A549 (cell line): Measurements from ENCODE around the gene ADAD2. TPM values are rescaled to one million over a fixed set of nuclear protein-coding genes. Genes with fewer than 3 reads are reported as not detected.

Experiments used
- ATAC-seq, 2 experiments: fragments of 200-7000 bp in 1 of 2; fragments of >200 bp in 1 of 2; cut with Nextera tagmentation in 1 of 2; cut with Tn5 transposase in 1 of 2; 3 replicates each; pipeline versions ENCODE4 v1.8.0 to v1.9.1; 2018 to 2020; ENCODE audit warnings: mild to moderate bottlenecking in 1 of 2, moderate library complexity in 1 of 2
- CTCF ChIA-PET: fragments of 300-600 bp; sonication (Branson Sonifier 250); formaldehyde crosslinking; extraction: SDS; loops from one replicate; lab custom pipeline; 2021; ENCODE audit warnings: antibody characterized with exemption, inconsistent platforms; lab: Yijun Ruan, JAX
- POLR2A ChIA-PET: fragments of 350-600 bp; formaldehyde crosslinking; extraction: SDS; loops from one replicate; lab custom pipeline; 2021; ENCODE audit warnings: antibody characterized with exemption, inconsistent platforms; lab: Yijun Ruan, JAX
- DNase-seq, 2 experiments: peaks; one replicate each; pipeline versions ENCODE4 v3.0.0 to v3.0.0-alpha.2; 2011 to 2016; ENCODE audit warnings: low read depth in 1 of 2, low spot score in 1 of 2
- FAIRE-seq: peaks from 2 replicates; lab custom pipeline; 2011; peaks lifted over from hg19 to GRCh38; lab: Jason Lieb, UNC
- H3K27ac ChIP-seq, 2 experiments: fragments of >200 bp; sonication (Bioruptor Twin); formaldehyde crosslinking; 3 replicates each; pipeline ENCODE4 v1.5.1; 2016 to 2017
- H3K4me1 ChIP-seq: fragments of >200 bp; sonication (Bioruptor Twin); formaldehyde crosslinking; 3 replicates; pipeline ENCODE4 v1.6.1; 2016
- H3K4me2 ChIP-seq: fragments of >200 bp; sonication (Bioruptor Twin); formaldehyde crosslinking; 3 replicates; pipeline ENCODE4 v1.6.1; 2016
- H3K4me3 ChIP-seq: fragments of >200 bp; sonication (Bioruptor Twin); formaldehyde crosslinking; 3 replicates; pipeline ENCODE4 v1.5.1; 2016
- H3K9me3 ChIP-seq: fragments of >200 bp; sonication (Bioruptor Twin); formaldehyde crosslinking; 3 replicates; pipeline ENCODE4 v1.6.1; 2016
- ATOH8 ChIP-seq: fragments of 250-450 bp; sonication (Bioruptor Pico); IDR thresholded peaks from 2 replicates; pipeline ENCODE4 v1.5.0; 2020; ENCODE audit warnings: low read depth, mild to moderate bottlenecking, moderate library complexity
- BHLHE40 ChIP-seq: IDR thresholded peaks from 2 replicates; pipeline ENCODE4 v1.6.1; 2012; ENCODE audit warnings: low read depth, low read length, inconsistent platforms
- CEBPB ChIP-seq, 2 experiments: fragments of >200 bp in 1 of 2; sonication (Bioruptor Twin) in 1 of 2; formaldehyde crosslinking in 1 of 2; IDR thresholded peaks; 2 replicates each; pipeline ENCODE4 v1.6.1; 2012 to 2016
- CHD4 ChIP-seq: fragments of 200-600 bp; sonication (generic); IDR thresholded peaks from 2 replicates; pipeline ENCODE4 v1.6.1; 2016; ENCODE audit warnings: antibody characterized with exemption, mild to moderate bottlenecking, borderline replicate concordance
- E2F6 ChIP-seq: IDR thresholded peaks from 2 replicates; pipeline ENCODE4 v1.6.1; 2012; ENCODE audit warnings: low read depth, borderline replicate concordance
- EHF ChIP-seq: fragments of 250-450 bp; sonication (Bioruptor Pico); IDR thresholded peaks from 2 replicates; pipeline ENCODE4 v1.5.0; 2020; ENCODE audit warnings: mild to moderate bottlenecking
- EHMT2 ChIP-seq: fragments of 200-600 bp; sonication (generic); IDR thresholded peaks from 2 replicates; pipeline ENCODE4 v1.6.1; 2016; ENCODE audit warnings: antibody characterized with exemption, low read depth, mild to moderate bottlenecking, moderate library complexity
- ELK1 ChIP-seq: fragments of 150-350 bp; IDR thresholded peaks from 2 replicates; pipeline ENCODE4 v1.6.1; 2014; ENCODE audit warnings: low read depth, mild to moderate bottlenecking, low read length
- FOSL2 ChIP-seq, 2 experiments: fragments of 450-650 bp in 1 of 2; fragments of >200 bp in 1 of 2; sonication (Bioruptor Twin) in 1 of 2; formaldehyde crosslinking; IDR thresholded peaks; 2 replicates each; pipeline versions ENCODE4 v1.5.0 to v1.6.1; 2016 to 2020; ENCODE audit warnings: mild to moderate bottlenecking in 1 of 2, moderate library complexity in 1 of 2
- GATA3 ChIP-seq: IDR thresholded peaks from 2 replicates; pipeline ENCODE4 v1.6.1; 2012; ENCODE audit warnings: borderline replicate concordance
- HEYL ChIP-seq: fragments of 250-450 bp; sonication (Bioruptor Pico); IDR thresholded peaks from 2 replicates; pipeline ENCODE4 v1.8.0; 2021; ENCODE audit warnings: mild to moderate bottlenecking, moderate library complexity
- HMGXB4 ChIP-seq: fragments of 250-450 bp; sonication (Bioruptor Pico); IDR thresholded peaks from 2 replicates; pipeline ENCODE4 v1.5.0; 2021; ENCODE audit warnings: mild to moderate bottlenecking, moderate library complexity, borderline replicate concordance
- JUN ChIP-seq, 2 experiments: fragments of >200 bp; sonication (Bioruptor Twin); formaldehyde crosslinking; IDR thresholded peaks; 2 replicates in 1 of 2; 3 replicates in 1 of 2; pipeline ENCODE4 v1.6.1; 2016 to 2017
- JUNB ChIP-seq: fragments of >200 bp; sonication (Bioruptor Twin); formaldehyde crosslinking; IDR thresholded peaks from 2 replicates; pipeline ENCODE4 v1.6.1; 2016
- MAZ ChIP-seq: fragments of 150-350 bp; IDR thresholded peaks from 2 replicates; pipeline ENCODE4 v1.6.1; 2014; ENCODE audit warnings: antibody characterized with exemption, low read depth, low read length, borderline replicate concordance
- NR3C1 ChIP-seq: fragments of >200 bp; sonication (Bioruptor Twin); formaldehyde crosslinking; IDR thresholded peaks from 3 replicates; pipeline ENCODE4 v1.6.1; 2017
- PBX3 ChIP-seq: IDR thresholded peaks from 2 replicates; pipeline ENCODE4 v1.6.1; 2012
- RARB ChIP-seq: fragments of 250-450 bp; sonication (Bioruptor Pico); IDR thresholded peaks from 2 replicates; pipeline ENCODE4 v1.8.0; 2021; ENCODE audit warnings: mild to moderate bottlenecking, moderate library complexity
- RCOR1 ChIP-seq: fragments of 150-350 bp; IDR thresholded peaks from 2 replicates; pipeline ENCODE4 v1.6.1; 2014; ENCODE audit warnings: antibody characterized with exemption, low read length, low read depth
- RNF2 ChIP-seq: fragments of 200-600 bp; sonication (generic); IDR thresholded peaks from 2 replicates; pipeline ENCODE4 v1.6.1; 2016; ENCODE audit warnings: low read depth, mild to moderate bottlenecking, antibody characterized with exemption, moderate library complexity, borderline replicate concordance
- SMC3 ChIP-seq: fragments of >200 bp; sonication (Bioruptor Twin); formaldehyde crosslinking; IDR thresholded peaks from 3 replicates; pipeline ENCODE4 v1.6.1; 2018; ENCODE audit warnings: inconsistent platforms
- TP53 ChIP-seq: fragments of 250-450 bp; sonication (Bioruptor Pico); IDR thresholded peaks from 2 replicates; pipeline ENCODE4 v1.5.0; 2021; ENCODE audit warnings: mild to moderate bottlenecking, moderate library complexity
- USF2 ChIP-seq: fragments of 450-650 bp; IDR thresholded peaks from 2 replicates; pipeline ENCODE4 v1.6.1; 2014; ENCODE audit warnings: antibody characterized with exemption
- WGBS: methylation state at CpG from one replicate; pipeline ENCODE4 v1.1.6; 2017; ENCODE audit errors: missing lambda C conversion rate; 5-methylcytosine and 5-hydroxymethylcytosine counted together
- polyA plus RNA-seq, 4 experiments: library from polyadenylated mRNA; depleted of rRNA in 3 of 4; stranded (reverse); fragments of >200 nt; fragmentation: RNase III in 1 of 4; extraction: RNeasy Plus Mini Kit Qiagen cat#74134 plus additional on column Dnase treatment in 1 of 4; gene quantifications; 2 replicates in 3 of 4; 3 replicates in 1 of 4; pipeline ENCODE4 v1.2.3, GENCODE V29; 2011 to 2017

Gene ADAD2
- polyA plus RNA-seq, 2 of the 4 experiments (the other 2 are of a cell fraction), result not detected

- POLR2A ChIA-PET, result interaction anchor here (0.7 to 1.1 kb wide), 2 partner anchors 9 to 61 kb away, joined by 3 to 4 read pairs; partner anchors contain the start of gene TAF1C
- DNase-seq (no peak), FAIRE-seq (no peak), ATAC-seq (no peak)
- Histone ChIP-seq H3K27ac (no peak overlapping the region), H3K4me1 (peaks cover 29% of the 10 kb centered on the region), H3K4me2 (peak overlapping the region; percentile 63; the same call in 2 of the 3 replicates), H3K9me3 (no peaks in the 10 kb centered on the region), H3K4me3 (no peak overlapping the region)
- no peak for TF ChIP-seq GATA3
- TF ChIP-seq CHD4, result no peak
- no peak for TF ChIP-seq E2F6
- TF ChIP-seq RNF2, result no peak
- no peak for TF ChIP-seq JUN (IDR thresholded peaks at IDR 0.05)
- no peak for TF ChIP-seq HMGXB4 (CRISPR knock-in tag)
- TF ChIP-seq ATOH8, result no peak
- TF ChIP-seq NR3C1, result no peak
- no peak for TF ChIP-seq PBX3
- no peak for TF ChIP-seq RARB (CRISPR knock-in tag)
- TF ChIP-seq HEYL (CRISPR knock-in tag), result no peak
- no peak for TF ChIP-seq USF2
- TF ChIP-seq BHLHE40, result no peak
- no peak for TF ChIP-seq EHF (CRISPR knock-in tag)
- no peak for TF ChIP-seq CEBPB (IDR thresholded peaks at IDR 0.05)
- no peak for TF ChIP-seq TP53
- CTCF ChIA-PET, result interaction anchor here (0.9 to 11.7 kb wide), 8 partner anchors 9 to 306 kb away, joined by 3 to 92 read pairs (median 10); partner anchors contain the start of genes DNAAF1, HSDL1 and TAF1C
- WGBS, result 84% methylated on average over 15 of the region's 15 CpGs
Measured at GRCh38 chr16:84178146-84178765, 12.7 kb upstream of the ADAD2 start.

GRCh38 chr16:84178892-84179611, 11.9 kb upstream of the ADAD2 start:
- CTCF ChIA-PET, result interaction anchor here (0.9 to 11.7 kb wide), 12 partner anchors 8 to 305 kb away, joined by 3 to 92 read pairs (median 6); partner anchors contain the start of genes DNAAF1, HSDL1, MBTPS1 and TAF1C
- WGBS, result 88% methylated on average over 11 of the region's 28 CpGs
- Histone ChIP-seq H3K4me2 (no peak overlapping the region), H3K9me3 (no peaks in the 10 kb centered on the region), H3K4me1 (peaks cover 29% of the 10 kb centered on the region), H3K27ac (no peak overlapping the region), H3K4me3 (no peak overlapping the region)
- POLR2A ChIA-PET, result interaction anchor here (0.7 to 1.1 kb wide), 2 partner anchors 8 to 62 kb away, joined by 3 to 4 read pairs; partner anchors contain the start of gene TAF1C
- FAIRE-seq, result no peak
- no peak for ATAC-seq
- no peak for DNase-seq
- TF ChIP-seq SMC3 (no peak), ATOH8 (no peak), HMGXB4 (CRISPR knock-in tag) (no peak), MAZ (no peak), ELK1 (no peak), EHMT2 (no peak), TP53 (no peak), JUNB (no peak), RCOR1 (no peak), FOSL2 (IDR thresholded peaks at IDR 0.05) (no peak), FOSL2 (CRISPR knock-in tag; IDR thresholded peaks at IDR 0.05) (no peak), HEYL (CRISPR knock-in tag) (no peak)
